Ascending aorta (tissue), 2 donors: ENCODE data around the gene KRT77. TPM values are rescaled to one million over a fixed set of nuclear protein-coding genes. Genes with fewer than 3 reads are reported as not detected.

ENCODE experiments used
- DNase-seq, 2 donors: peaks; one replicate each; pipeline ENCODE4 v3.0.0-alpha.2; 2019; ENCODE audit warnings: low spot score in 2 of 2
- H3K27ac ChIP-seq, 2 donors: fragments of 200-600 bp; sonication (generic); one replicate each; pipeline ENCODE4 v1.5.1; 2016 to 2017; ENCODE audit warnings: mild to moderate bottlenecking in 1 of 2
- H3K27me3 ChIP-seq: fragments of 200-600 bp; sonication (generic); one replicate; pipeline ENCODE4 v1.5.1; 2017
- H3K36me3 ChIP-seq, 2 donors: fragments of 200-600 bp; sonication (generic); one replicate each; pipeline ENCODE4 v1.5.1; 2016
- H3K4me1 ChIP-seq, 2 donors: fragments of 200-600 bp; sonication (generic); one replicate each; pipeline ENCODE4 v1.5.1; 2016 to 2017; ENCODE audit warnings: mild to moderate bottlenecking in 1 of 2
- H3K4me3 ChIP-seq, 2 donors: fragments of 200-600 bp; sonication (generic); one replicate each; pipeline ENCODE4 v1.5.1; 2016 to 2017; ENCODE audit warnings: mild to moderate bottlenecking in 1 of 2
- H3K9me3 ChIP-seq, 2 donors: fragments of 200-600 bp; sonication (generic); one replicate each; pipeline ENCODE4 v1.5.1; 2016
- CTCF ChIP-seq, 3 experiments: fragments of 200-600 bp in 2 of 3; fragments of 450-650 bp in 1 of 3; sonication (generic) in 2 of 3; IDR thresholded peaks; one replicate each; pipeline ENCODE4 v1.5.1; 2016 to 2019; ENCODE audit warnings: antibody characterized with exemption in 3 of 3, mild to moderate bottlenecking in 1 of 3, moderate library complexity in 1 of 3
- intact Hi-C: fragments of 100-400 bp; cut with DNase I; formaldehyde crosslinking; loops from one replicate; pipeline ENCODE4 v1.15.1; 2023
- total RNA-seq: library from RNA; depleted of rRNA; stranded (reverse); fragments of >200 nt; gene quantifications from one replicate; pipeline ENCODE4 v1.1.0, GENCODE V29; 2016

Gene KRT77
- total RNA-seq, 1 donor from 2014 or later: not detected

GRCh38 chr12:52659951-52660350, 43.4 kb downstream of the KRT77 start:
- intact Hi-C loops: no loop called here
- Histone ChIP-seq H3K4me1 (no peaks in the 10 kb centered on the region), H3K4me3 (no peak overlapping the region), H3K27me3 (no peaks in the 10 kb centered on the region), H3K36me3 (no peaks in the 10 kb centered on the region), H3K9me3 (no peaks in the 10 kb centered on the region), H3K27ac (no peak overlapping the region)
- no peak for TF ChIP-seq CTCF (IDR thresholded peaks at IDR 0.05)
- DNase-seq: peak in 1 of 2 donors; percentile 28

GRCh38 chr12:52659395-52659794, 43.9 kb downstream of the KRT77 start:
- Histone ChIP-seq H3K4me3 (no peak overlapping the region), H3K4me1 (no peaks in the 10 kb centered on the region), H3K27me3 (no peaks in the 10 kb centered on the region), H3K9me3 (no peaks in the 10 kb centered on the region), H3K36me3 (no peaks in the 10 kb centered on the region), H3K27ac (no peak overlapping the region)
- TF ChIP-seq CTCF (IDR thresholded peaks at IDR 0.05): no peak
- intact Hi-C loops: no loop called here
- peak in 1 of 2 donors; percentile 37 for DNase-seq

- intact Hi-C loops: no loop called here
- Histone ChIP-seq H3K9me3 (no peaks in the 10 kb centered on the region), H3K4me3 (no peak overlapping the region), H3K36me3 (no peaks in the 10 kb centered on the region), H3K27ac (no peak overlapping the region), H3K27me3 (no peaks in the 10 kb centered on the region), H3K4me1 (no peaks in the 10 kb centered on the region)
- DNase-seq: no peak
- TF ChIP-seq CTCF (IDR thresholded peaks at IDR 0.05): no peak
These were observed 45.1 kb downstream of the KRT77 start for GRCh38 chr12:52658196-52658595.

GRCh38 chr12:52657250-52657902, 45.9 kb downstream of the KRT77 start:
- no peak overlapping the region for H3K4me3 ChIP-seq
- DNase-seq: no peak
- H3K36me3 ChIP-seq: no peaks in the 10 kb centered on the region
- no peaks in the 10 kb centered on the region for H3K27me3 ChIP-seq
- H3K27ac ChIP-seq: no peak overlapping the region
- H3K4me1 ChIP-seq: no peaks in the 10 kb centered on the region
- no peak for TF ChIP-seq CTCF (IDR thresholded peaks at IDR 0.05)
- intact Hi-C loops: no loop called here
- no peaks in the 10 kb centered on the region for H3K9me3 ChIP-seq

- no peak for TF ChIP-seq CTCF (IDR thresholded peaks at IDR 0.05)
- H3K27me3 ChIP-seq: no peaks in the 10 kb centered on the region
- no peak for DNase-seq
- H3K27ac ChIP-seq: no peak overlapping the region
- no peak overlapping the region for H3K4me3 ChIP-seq
- H3K9me3 ChIP-seq: no peaks in the 10 kb centered on the region
- H3K4me1 ChIP-seq: no peaks in the 10 kb centered on the region
- intact Hi-C loops: no loop called here
- H3K36me3 ChIP-seq: no peaks in the 10 kb centered on the region
These were observed 46.7 kb downstream of the KRT77 start for GRCh38 chr12:52656616-52657015.

GRCh38 chr12:52655720-52656124, 47.6 kb downstream of the KRT77 start:
- Histone ChIP-seq H3K27me3 (no peaks in the 10 kb centered on the region), H3K9me3 (no peaks in the 10 kb centered on the region), H3K4me3 (no peak overlapping the region), H3K36me3 (no peaks in the 10 kb centered on the region), H3K27ac (no peak overlapping the region), H3K4me1 (no peaks in the 10 kb centered on the region)
- intact Hi-C loops: no loop called here
- DNase-seq: no peak
- no peak for TF ChIP-seq CTCF (IDR thresholded peaks at IDR 0.05)
